ENCODE measurements around the gene PIP5K1B.

DNA sequence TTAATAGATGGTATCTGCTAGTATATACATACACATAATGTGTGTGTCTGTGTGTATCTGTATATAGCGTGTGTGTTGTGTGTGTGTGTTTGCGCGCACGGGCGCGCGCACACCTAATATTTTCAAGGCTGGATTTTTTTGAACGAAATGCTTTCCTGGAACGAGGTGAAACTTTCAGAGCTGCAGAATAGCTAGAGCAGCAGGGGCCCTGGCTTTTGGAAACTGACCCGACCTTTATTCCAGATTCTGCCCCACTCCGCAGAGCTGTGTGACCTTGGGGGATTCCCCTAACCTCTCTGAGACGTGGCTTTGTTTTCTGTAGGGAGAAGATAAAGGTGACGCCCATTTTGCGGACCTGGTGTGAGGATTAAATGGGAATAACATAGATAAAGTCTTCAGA lies 331.3 kb downstream of the PIP5K1B start:
- TF ChIP-seq ZNF274 (IDR thresholded peaks at IDR 0.05; ENCODE audit: low read depth, low read length) (no peak), YY1 (IDR thresholded peaks at IDR 0.05; ENCODE audit: insufficient read depth, insufficient read length) (no peak), SUZ12 (IDR thresholded peaks at IDR 0.05; ENCODE audit: extremely low read depth, insufficient read depth, insufficient read length) (no peak)

Data from NT2/D1 (cell line).